Measurements from ENCODE around the gene SGO2. TPM values are rescaled to one million over a fixed set of nuclear protein-coding genes. Genes with fewer than 3 reads are reported as not detected.

The SGO2 gene
- total and polyA plus RNA-seq, 2 of the 13 experiments (the other 11 are each of a cell fraction or from before 2014, with no cell fraction given): 5.1 to 16.2 TPM

GRCh38 chr2:200509612-200510433 is 16.2 kb upstream of the SGO2 start, which contains the start of gene KCTD18 (continued):
- TF ChIP-seq MXD3 (CRISPR knock-in tag; IDR thresholded peaks at IDR 0.05): peak; percentile 46
- TF ChIP-seq THAP11 (CRISPR knock-in tag; IDR thresholded peaks at IDR 0.05): peak; percentile 89
- TF ChIP-seq XBP1 (CRISPR knock-in tag; IDR thresholded peaks at IDR 0.05): no peak
- no peak for TF ChIP-seq SATB2 (CRISPR knock-in tag; IDR thresholded peaks at IDR 0.05)
- no peak; the same call in 1 of the 2 replicates for TF ChIP-seq ZFP41 (CRISPR knock-in tag; IDR thresholded peaks at IDR 0.05; ENCODE audit: borderline replicate concordance)
- peak; percentile 19; the same call in 1 of the 2 replicates for TF ChIP-seq NCOA2 (CRISPR knock-in tag; IDR thresholded peaks at IDR 0.05)
- peak; percentile 91; the same call in 1 of the 2 replicates for TF ChIP-seq ZNF556 (CRISPR knock-in tag; IDR thresholded peaks at IDR 0.05; ENCODE audit: borderline replicate concordance)
- TF ChIP-seq ZNF850 (CRISPR knock-in tag; conservative IDR thresholded peaks at IDR 0.05): no peak
- TF ChIP-seq TCF7L2 (IDR thresholded peaks at IDR 0.05; ENCODE audit: low read depth, low read length): no peak
- no peak for TF ChIP-seq GLI4 (CRISPR knock-in tag; IDR thresholded peaks at IDR 0.05; ENCODE audit: borderline replicate concordance)
- TF ChIP-seq RBFOX2 (IDR thresholded peaks at IDR 0.05; ENCODE audit: low read depth, low read length): peak; percentile 93
- TF ChIP-seq, protein P1, sequence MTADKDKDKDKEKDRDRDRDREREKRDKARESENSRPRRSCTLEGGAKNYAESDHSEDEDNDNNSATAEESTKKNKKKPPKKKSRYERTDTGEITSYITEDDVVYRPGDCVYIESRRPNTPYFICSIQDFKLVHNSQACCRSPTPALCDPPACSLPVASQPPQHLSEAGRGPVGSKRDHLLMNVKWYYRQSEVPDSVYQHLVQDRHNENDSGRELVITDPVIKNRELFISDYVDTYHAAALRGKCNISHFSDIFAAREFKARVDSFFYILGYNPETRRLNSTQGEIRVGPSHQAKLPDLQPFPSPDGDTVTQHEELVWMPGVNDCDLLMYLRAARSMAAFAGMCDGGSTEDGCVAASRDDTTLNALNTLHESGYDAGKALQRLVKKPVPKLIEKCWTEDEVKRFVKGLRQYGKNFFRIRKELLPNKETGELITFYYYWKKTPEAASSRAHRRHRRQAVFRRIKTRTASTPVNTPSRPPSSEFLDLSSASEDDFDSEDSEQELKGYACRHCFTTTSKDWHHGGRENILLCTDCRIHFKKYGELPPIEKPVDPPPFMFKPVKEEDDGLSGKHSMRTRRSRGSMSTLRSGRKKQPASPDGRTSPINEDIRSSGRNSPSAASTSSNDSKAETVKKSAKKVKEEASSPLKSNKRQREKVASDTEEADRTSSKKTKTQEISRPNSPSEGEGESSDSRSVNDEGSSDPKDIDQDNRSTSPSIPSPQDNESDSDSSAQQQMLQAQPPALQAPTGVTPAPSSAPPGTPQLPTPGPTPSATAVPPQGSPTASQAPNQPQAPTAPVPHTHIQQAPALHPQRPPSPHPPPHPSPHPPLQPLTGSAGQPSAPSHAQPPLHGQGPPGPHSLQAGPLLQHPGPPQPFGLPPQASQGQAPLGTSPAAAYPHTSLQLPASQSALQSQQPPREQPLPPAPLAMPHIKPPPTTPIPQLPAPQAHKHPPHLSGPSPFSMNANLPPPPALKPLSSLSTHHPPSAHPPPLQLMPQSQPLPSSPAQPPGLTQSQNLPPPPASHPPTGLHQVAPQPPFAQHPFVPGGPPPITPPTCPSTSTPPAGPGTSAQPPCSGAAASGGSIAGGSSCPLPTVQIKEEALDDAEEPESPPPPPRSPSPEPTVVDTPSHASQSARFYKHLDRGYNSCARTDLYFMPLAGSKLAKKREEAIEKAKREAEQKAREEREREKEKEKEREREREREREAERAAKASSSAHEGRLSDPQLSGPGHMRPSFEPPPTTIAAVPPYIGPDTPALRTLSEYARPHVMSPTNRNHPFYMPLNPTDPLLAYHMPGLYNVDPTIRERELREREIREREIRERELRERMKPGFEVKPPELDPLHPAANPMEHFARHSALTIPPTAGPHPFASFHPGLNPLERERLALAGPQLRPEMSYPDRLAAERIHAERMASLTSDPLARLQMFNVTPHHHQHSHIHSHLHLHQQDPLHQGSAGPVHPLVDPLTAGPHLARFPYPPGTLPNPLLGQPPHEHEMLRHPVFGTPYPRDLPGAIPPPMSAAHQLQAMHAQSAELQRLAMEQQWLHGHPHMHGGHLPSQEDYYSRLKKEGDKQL (CRISPR knock-in tag; IDR thresholded peaks at IDR 0.05; ENCODE audit: low read depth): peak; percentile 34; the same call in 1 of the 2 replicates
- TF ChIP-seq SPEN (CRISPR knock-in tag; IDR thresholded peaks at IDR 0.05; ENCODE audit: low read depth): peak; percentile 95
- TF ChIP-seq, protein P2, sequence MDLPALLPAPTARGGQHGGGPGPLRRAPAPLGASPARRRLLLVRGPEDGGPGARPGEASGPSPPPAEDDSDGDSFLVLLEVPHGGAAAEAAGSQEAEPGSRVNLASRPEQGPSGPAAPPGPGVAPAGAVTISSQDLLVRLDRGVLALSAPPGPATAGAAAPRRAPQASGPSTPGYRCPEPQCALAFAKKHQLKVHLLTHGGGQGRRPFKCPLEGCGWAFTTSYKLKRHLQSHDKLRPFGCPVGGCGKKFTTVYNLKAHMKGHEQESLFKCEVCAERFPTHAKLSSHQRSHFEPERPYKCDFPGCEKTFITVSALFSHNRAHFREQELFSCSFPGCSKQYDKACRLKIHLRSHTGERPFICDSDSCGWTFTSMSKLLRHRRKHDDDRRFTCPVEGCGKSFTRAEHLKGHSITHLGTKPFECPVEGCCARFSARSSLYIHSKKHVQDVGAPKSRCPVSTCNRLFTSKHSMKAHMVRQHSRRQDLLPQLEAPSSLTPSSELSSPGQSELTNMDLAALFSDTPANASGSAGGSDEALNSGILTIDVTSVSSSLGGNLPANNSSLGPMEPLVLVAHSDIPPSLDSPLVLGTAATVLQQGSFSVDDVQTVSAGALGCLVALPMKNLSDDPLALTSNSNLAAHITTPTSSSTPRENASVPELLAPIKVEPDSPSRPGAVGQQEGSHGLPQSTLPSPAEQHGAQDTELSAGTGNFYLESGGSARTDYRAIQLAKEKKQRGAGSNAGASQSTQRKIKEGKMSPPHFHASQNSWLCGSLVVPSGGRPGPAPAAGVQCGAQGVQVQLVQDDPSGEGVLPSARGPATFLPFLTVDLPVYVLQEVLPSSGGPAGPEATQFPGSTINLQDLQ (CRISPR knock-in tag; IDR thresholded peaks at IDR 0.05): peak; percentile 69; the same call in 1 of the 2 replicates
- peak; percentile 92 for TF ChIP-seq PHF20 (CRISPR knock-in tag; IDR thresholded peaks at IDR 0.05)
- TF ChIP-seq ZNF468 (CRISPR knock-in tag; IDR thresholded peaks at IDR 0.05): peak; percentile 78; the same call in 1 of the 2 replicates
- peak; percentile 95 for TF ChIP-seq SKI (IDR thresholded peaks at IDR 0.05; ENCODE audit: partially characterized antibody)
- TF ChIP-seq TOPORS (CRISPR knock-in tag; IDR thresholded peaks at IDR 0.05): peak; percentile 78; the same call in 1 of the 2 replicates
- TF ChIP-seq MIER3 (CRISPR knock-in tag; IDR thresholded peaks at IDR 0.05; ENCODE audit: borderline replicate concordance): peak; percentile 85; the same call in 1 of the 2 replicates
- TF ChIP-seq IKZF5 (CRISPR knock-in tag; IDR thresholded peaks at IDR 0.05): peak; percentile 65; the same call in 1 of the 2 replicates

All from HepG2 (cell line).